ENCODE results near the gene MYO18A.

Gene MYO18A

DNA sequence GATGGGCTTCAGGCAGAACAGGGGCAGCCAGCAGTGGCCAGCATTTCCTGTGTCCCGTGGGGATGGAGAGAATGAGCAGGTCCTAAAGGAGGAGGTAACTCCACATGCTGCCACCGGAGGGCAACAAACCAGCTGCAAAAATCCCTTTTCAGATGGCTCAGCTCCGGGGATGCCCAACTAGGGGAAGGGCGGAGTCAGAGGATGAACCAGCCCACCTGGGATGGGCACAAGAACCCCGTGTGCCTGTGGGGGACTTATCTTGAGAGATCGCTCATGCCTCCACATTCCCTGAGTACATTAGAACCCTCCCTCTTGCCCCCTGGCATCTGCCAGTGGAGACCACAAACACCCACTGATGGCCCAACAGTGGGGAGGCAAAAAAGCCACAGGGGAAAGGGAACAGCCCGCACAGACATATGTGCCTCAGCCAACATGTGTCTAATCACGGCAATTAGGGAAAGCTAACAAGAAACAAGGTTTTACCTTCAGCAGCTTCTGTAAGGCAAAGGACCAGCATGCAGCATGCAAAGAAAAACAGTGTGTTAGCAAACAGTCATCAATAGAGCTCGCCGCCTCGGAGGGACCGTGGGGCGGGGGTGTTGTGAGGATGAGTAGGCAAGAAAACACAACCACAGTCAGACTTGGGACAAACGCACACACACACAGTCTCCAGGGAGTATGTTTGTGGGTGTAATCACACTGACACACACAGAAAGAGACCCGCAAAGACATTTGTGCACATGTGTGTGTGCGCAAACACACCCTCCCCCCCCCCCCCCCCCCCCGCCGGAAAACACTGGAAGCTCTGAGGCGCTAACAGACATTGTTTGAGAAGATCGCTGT, 64.0 kb downstream of the MYO18A start:
- DNase-seq = peak; percentile 64
- Histone ChIP-seq H3K9ac (ENCODE audit: low read depth, low read length) (no peak overlapping the region), H3K4me1 (ENCODE audit: insufficient read depth, low read length) (no peaks in the 10 kb centered on the region), H3K27me3 (ENCODE audit: insufficient read depth, low read length, poor library complexity) (no peaks in the 10 kb centered on the region), H3K4me2 (ENCODE audit: insufficient read depth, low read length) (no peak overlapping the region), H3K27ac (ENCODE audit: low read length) (no peak overlapping the region), H3K9me3 (ENCODE audit: insufficient read depth, low read length, severe bottlenecking) (no peaks in the 10 kb centered on the region), H3K4me3 (ENCODE audit: low read depth in 1 of 2, low read length in 2 of 2) (no peak overlapping the region), H2AFZ (ENCODE audit: low read depth, low read length) (no peak overlapping the region), H3K36me3 (ENCODE audit: insufficient read depth, low read length) (peaks cover 92% of the 10 kb centered on the region), H3K79me2 (ENCODE audit: insufficient read depth, low read length) (no peaks in the 10 kb centered on the region), H4K20me1 (ENCODE audit: insufficient read depth, low read length) (peaks cover 26% of the 10 kb centered on the region; the same call in 1 of the 2 replicates)
- peak; percentile 63 for ATAC-seq (ENCODE audit: insufficient read depth, low read depth)
- TF ChIP-seq EZH2 (IDR thresholded peaks at IDR 0.05; ENCODE audit: borderline replicate concordance, low read depth, low read length, severe bottlenecking) (no peak), CTCF (IDR thresholded peaks at IDR 0.05; ENCODE audit: borderline replicate concordance, extremely low read depth, low read length, poor library complexity, severe bottlenecking) (peak; percentile 71)

- DNase-seq (no peak), ATAC-seq (ENCODE audit: insufficient read depth, low read depth) (no peak)
- Histone ChIP-seq H3K9me3 (ENCODE audit: insufficient read depth, low read length, severe bottlenecking) (no peaks in the 10 kb centered on the region), H3K4me2 (ENCODE audit: insufficient read depth, low read length) (no peak overlapping the region), H3K4me3 (ENCODE audit: low read depth in 1 of 2, low read length in 2 of 2) (no peak overlapping the region), H3K79me2 (ENCODE audit: insufficient read depth, low read length) (no peaks in the 10 kb centered on the region), H3K4me1 (ENCODE audit: insufficient read depth, low read length) (no peaks in the 10 kb centered on the region), H3K27ac (ENCODE audit: low read length) (no peak overlapping the region), H3K9ac (ENCODE audit: low read depth, low read length) (no peak overlapping the region), H3K27me3 (ENCODE audit: insufficient read depth, low read length, poor library complexity) (no peaks in the 10 kb centered on the region), H2AFZ (ENCODE audit: low read depth, low read length) (no peak overlapping the region), H4K20me1 (ENCODE audit: insufficient read depth, low read length) (peaks cover 22% of the 10 kb centered on the region; the same call in 1 of the 2 replicates), H3K36me3 (ENCODE audit: insufficient read depth, low read length) (peaks cover 92% of the 10 kb centered on the region)
- TF ChIP-seq CTCF (IDR thresholded peaks at IDR 0.05; ENCODE audit: borderline replicate concordance, extremely low read depth, low read length, poor library complexity, severe bottlenecking) (no peak), EZH2 (IDR thresholded peaks at IDR 0.05; ENCODE audit: borderline replicate concordance, low read depth, low read length, severe bottlenecking) (no peak)
Measured at GRCh38 chr17:29115435-29115834, 64.8 kb downstream of the MYO18A start.

DNA sequence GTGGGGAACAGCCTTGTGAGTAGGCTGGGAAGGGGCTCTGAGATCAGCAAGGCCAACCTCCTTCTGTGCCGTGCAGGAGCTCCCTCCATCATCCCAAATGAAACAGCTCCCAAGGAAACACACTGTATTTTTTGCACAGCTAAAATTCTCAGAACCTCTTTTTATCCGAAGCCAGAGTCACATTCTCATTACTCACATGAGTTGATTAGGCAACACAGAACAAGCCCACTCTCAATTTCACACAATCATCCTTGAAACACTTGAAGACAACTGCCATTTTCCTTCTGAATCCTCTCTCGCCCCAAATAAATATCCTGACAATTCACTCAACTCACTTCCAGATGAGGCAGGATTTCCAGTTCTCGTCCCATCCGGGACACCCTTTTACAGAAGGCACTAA, 66.1 kb downstream of the MYO18A start:
- Histone ChIP-seq H3K4me3 (ENCODE audit: low read depth in 1 of 2, low read length in 2 of 2) (no peak overlapping the region), H4K20me1 (ENCODE audit: insufficient read depth, low read length) (peaks cover 19% of the 10 kb centered on the region; the same call in 1 of the 2 replicates), H2AFZ (ENCODE audit: low read depth, low read length) (no peak overlapping the region), H3K36me3 (ENCODE audit: insufficient read depth, low read length) (peaks cover 94% of the 10 kb centered on the region), H3K9ac (ENCODE audit: low read depth, low read length) (no peak overlapping the region), H3K27ac (ENCODE audit: low read length) (no peak overlapping the region), H3K9me3 (ENCODE audit: insufficient read depth, low read length, severe bottlenecking) (no peaks in the 10 kb centered on the region), H3K4me2 (ENCODE audit: insufficient read depth, low read length) (no peak overlapping the region), H3K4me1 (ENCODE audit: insufficient read depth, low read length) (no peaks in the 10 kb centered on the region), H3K79me2 (ENCODE audit: insufficient read depth, low read length) (no peaks in the 10 kb centered on the region), H3K27me3 (ENCODE audit: insufficient read depth, low read length, poor library complexity) (no peaks in the 10 kb centered on the region)
- TF ChIP-seq EZH2 (IDR thresholded peaks at IDR 0.05; ENCODE audit: borderline replicate concordance, low read depth, low read length, severe bottlenecking) (no peak), CTCF (IDR thresholded peaks at IDR 0.05; ENCODE audit: borderline replicate concordance, extremely low read depth, low read length, poor library complexity, severe bottlenecking) (no peak)
- ATAC-seq (ENCODE audit: insufficient read depth, low read depth) (no peak), DNase-seq (no peak)

Data from DND-41 (cell line).